Testis (tissue), 3 donors: ENCODE data around the gene MAP2. TPM values are rescaled to one million over a fixed set of nuclear protein-coding genes. Genes with fewer than 3 reads are reported as not detected.

Source experiments
- DNase-seq: peaks from one replicate; pipeline ENCODE4 v3.0.0-alpha.2; 2019
- H3K27ac ChIP-seq, 2 donors: fragments of 200-600 bp; sonication (generic); one replicate each; pipeline ENCODE4 v1.5.1; 2019
- H3K27me3 ChIP-seq: fragments of 200-600 bp; sonication (generic); one replicate; pipeline ENCODE4 v1.5.1; 2019
- H3K36me3 ChIP-seq: fragments of 200-600 bp; sonication (generic); one replicate; pipeline ENCODE4 v1.5.1; 2017; ENCODE audit warnings: low read depth; ENCODE audit errors: missing control alignments
- H3K4me1 ChIP-seq: fragments of 200-600 bp; sonication (generic); one replicate; pipeline ENCODE4 v1.5.1; 2019
- H3K4me3 ChIP-seq, 2 donors: fragments of 200-600 bp; sonication (generic); one replicate each; pipeline ENCODE4 v1.5.1; 2017 to 2019
- H3K9me3 ChIP-seq: fragments of 200-600 bp; sonication (generic); one replicate; pipeline ENCODE4 v1.5.1; 2017
- CTCF ChIP-seq, 3 experiments: fragments of 450-650 bp in 2 of 3; fragments of 200-600 bp in 1 of 3; sonication (generic) in 1 of 3; IDR thresholded peaks; one replicate each; pipeline ENCODE4 v1.5.1; 2016 to 2019; ENCODE audit warnings: antibody characterized with exemption in 3 of 3, mild to moderate bottlenecking in 2 of 3, moderate library complexity in 1 of 3
- POLR2A ChIP-seq: fragments of 450-650 bp; IDR thresholded peaks from one replicate; pipeline ENCODE4 v1.6.1; 2017; ENCODE audit warnings: antibody characterized with exemption, mild to moderate bottlenecking, moderate library complexity
- WGBS, 2 donors: methylation state at CpG; one replicate each; pipeline ENCODE4 v1.1.5; 2018; 5-methylcytosine and 5-hydroxymethylcytosine counted together
- intact Hi-C: fragments of 100-400 bp; cut with DNase I; formaldehyde crosslinking; loops from one replicate; pipeline ENCODE4 v1.15.1; 2023; ENCODE audit warnings: low total_unique reads
- polyA plus RNA-seq: library from polyadenylated mRNA; stranded (reverse); fragments of 350-450 nt; fragmentation: Illumina TruSeq; extraction: RNeasy Lipid Tissue Mini Kit (QIAGEN cat#74804); gene quantifications from one replicate; pipeline ENCODE4 v1.2.3, GENCODE V29; 2014; ENCODE audit warnings: low read depth, low replicate concordance; ENCODE audit not compliant: insufficient read depth
- total RNA-seq, 2 donors: library from RNA; depleted of rRNA; stranded (reverse); fragments of >200 nt; gene quantifications; one replicate each; pipeline ENCODE4 v1.2.3, GENCODE V29; 2016

MAP2 gene
- total and polyA plus RNA-seq, 3 donors from 2014 or later = 15.6 to 30.9 (median 20.9) TPM

GRCh38 chr2:209390839-209391238 is 33.0 kb upstream of the MAP2 start:
- Histone ChIP-seq H3K9me3 (no peaks in the 10 kb centered on the region), H3K4me3 (no peak overlapping the region), H3K36me3 (no peaks in the 10 kb centered on the region), H3K27ac (no peak overlapping the region), H3K27me3 (no peaks in the 10 kb centered on the region), H3K4me1 (no peaks in the 10 kb centered on the region)
- TF ChIP-seq CTCF (IDR thresholded peaks at IDR 0.05) = no peak
- no peak for TF ChIP-seq POLR2A
- DNase-seq = no peak
- 58 to 60% methylated on average over 1 of the region's 1 CpG for WGBS, 2 donors
- intact Hi-C loops = no loop called here

- H3K9me3 ChIP-seq = no peaks in the 10 kb centered on the region
- H3K4me1 ChIP-seq = no peaks in the 10 kb centered on the region
- TF ChIP-seq POLR2A (no peak), CTCF (IDR thresholded peaks at IDR 0.05) (no peak)
- intact Hi-C loops = no loop called here
- no peak overlapping the region for H3K27ac ChIP-seq
- H3K4me3 ChIP-seq = no peak overlapping the region
- WGBS, 2 donors = 45 to 48% methylated on average over 3 of the region's 3 CpGs
- H3K27me3 ChIP-seq = no peaks in the 10 kb centered on the region
- no peak for DNase-seq
- H3K36me3 ChIP-seq = no peaks in the 10 kb centered on the region
These were observed 32.0 kb upstream of the MAP2 start for GRCh38 chr2:209391776-209392401.

GRCh38 chr2:209395229-209395628 is 28.6 kb upstream of the MAP2 start:
- Histone ChIP-seq H3K9me3 (no peaks in the 10 kb centered on the region), H3K27ac (no peak overlapping the region), H3K4me3 (no peak overlapping the region), H3K36me3 (no peaks in the 10 kb centered on the region), H3K27me3 (no peaks in the 10 kb centered on the region), H3K4me1 (no peaks in the 10 kb centered on the region)
- WGBS, 2 donors = 96 to 97% methylated on average over 1 of the region's 1 CpG
- no peak for DNase-seq
- intact Hi-C loops = no loop called here
- TF ChIP-seq CTCF (IDR thresholded peaks at IDR 0.05) (no peak), POLR2A (no peak)

GRCh38 chr2:209395652-209396051 is 28.2 kb upstream of the MAP2 start:
- intact Hi-C loops = no loop called here

More at GRCh38 chr2:209395652-209396051, 28.2 kb upstream of the MAP2 start:
- Histone ChIP-seq H3K9me3 (no peaks in the 10 kb centered on the region), H3K4me1 (no peaks in the 10 kb centered on the region), H3K4me3 (no peak overlapping the region), H3K27ac (no peak overlapping the region), H3K27me3 (no peaks in the 10 kb centered on the region), H3K36me3 (no peaks in the 10 kb centered on the region)
- no peak for TF ChIP-seq POLR2A
- TF ChIP-seq CTCF (IDR thresholded peaks at IDR 0.05) = no peak
- no peak for DNase-seq
